GM23248 (cell line): ENCODE results near the gene FREM2.

Source experiments
- EZH2 ChIP-seq: fragments of 200-600 bp; sonication (generic); IDR thresholded peaks from 2 replicates; pipeline ENCODE4 v1.6.1; 2018; ENCODE audit warnings: antibody characterized with exemption, mild to moderate bottlenecking; ENCODE audit not compliant: insufficient read depth, poor library complexity, severe bottlenecking
- EZH2phosphoT487 ChIP-seq: fragments of 200-600 bp; sonication (generic); IDR thresholded peaks from 2 replicates; pipeline ENCODE4 v1.6.1; 2018; ENCODE audit warnings: antibody characterized with exemption, moderate library complexity, mild to moderate bottlenecking, low read depth; ENCODE audit not compliant: insufficient read depth

DNA sequence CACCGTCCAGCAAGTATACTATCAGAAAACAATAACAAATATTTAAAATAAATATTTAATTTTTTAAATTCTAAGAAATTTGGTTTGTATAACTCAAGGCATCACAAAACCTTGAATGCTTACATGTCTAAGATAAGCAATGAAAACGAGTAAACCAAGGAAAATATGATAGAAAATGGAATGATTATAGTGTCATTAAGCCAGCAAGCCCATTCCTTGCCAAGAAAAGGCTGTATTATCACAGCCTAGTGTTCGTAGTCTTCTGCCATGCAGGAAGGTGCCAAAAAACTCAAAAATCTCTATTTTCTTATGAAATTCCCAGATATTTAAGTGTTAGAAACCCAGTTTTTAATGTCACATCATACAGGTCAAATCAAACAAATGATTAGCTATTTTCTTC lies 167.3 kb downstream of the FREM2 start:
- TF ChIP-seq EZH2phosphoT487 (no peak), EZH2 (no peak)
